Osteocyte (in vitro differentiated cells): ENCODE measurements around the gene ARHGEF7. TPM values are rescaled to one million over a fixed set of nuclear protein-coding genes. Genes with fewer than 3 reads are reported as not detected.

Experiments
- DNase-seq: peaks from one replicate; pipeline ENCODE4 v3.0.0; 2021; ENCODE audit warnings: mixed read lengths; ENCODE audit not compliant: unreplicated experiment; ENCODE audit errors: extremely low spot score
- H3K27ac Mint-ChIP-seq: one replicate; pipeline ENCODE4 v1.8.0; 2021; ENCODE audit warnings: mild to moderate bottlenecking, mixed read lengths; ENCODE audit not compliant: unreplicated experiment
- H3K27me3 Mint-ChIP-seq: one replicate; pipeline ENCODE4 v1.8.0; 2021; ENCODE audit warnings: mixed read lengths; ENCODE audit not compliant: unreplicated experiment
- H3K36me3 Mint-ChIP-seq: one replicate; pipeline ENCODE4 v1.8.0; 2021; ENCODE audit warnings: mixed read lengths; ENCODE audit not compliant: unreplicated experiment
- H3K4me1 Mint-ChIP-seq: one replicate; pipeline ENCODE4 v1.8.0; 2021; ENCODE audit warnings: mixed read lengths; ENCODE audit not compliant: unreplicated experiment
- H3K4me3 Mint-ChIP-seq: one replicate; pipeline ENCODE4 v1.8.0; 2021; ENCODE audit warnings: mild to moderate bottlenecking, moderate library complexity, mixed read lengths; ENCODE audit not compliant: unreplicated experiment
- H3K9me3 Mint-ChIP-seq: one replicate; pipeline ENCODE4 v1.8.0; 2021; ENCODE audit warnings: mixed read lengths; ENCODE audit not compliant: unreplicated experiment
- total RNA-seq: library from RNA; stranded (reverse); gene quantifications from 2 replicates; pipeline ENCODE4 v1.2.1, GENCODE V29; 2021
- TF ChIP-seq, protein P1 (sequence below): fragments of 200-600 bp; sonication (generic); IDR thresholded peaks from 2 replicates; pipeline ENCODE4 v1.5.0; 2021; ENCODE audit warnings: antibody characterized with exemption, mild to moderate bottlenecking, moderate library complexity

The ARHGEF7 gene
- total RNA-seq, 1 donor from 2014 or later: 125 TPM

DNA sequence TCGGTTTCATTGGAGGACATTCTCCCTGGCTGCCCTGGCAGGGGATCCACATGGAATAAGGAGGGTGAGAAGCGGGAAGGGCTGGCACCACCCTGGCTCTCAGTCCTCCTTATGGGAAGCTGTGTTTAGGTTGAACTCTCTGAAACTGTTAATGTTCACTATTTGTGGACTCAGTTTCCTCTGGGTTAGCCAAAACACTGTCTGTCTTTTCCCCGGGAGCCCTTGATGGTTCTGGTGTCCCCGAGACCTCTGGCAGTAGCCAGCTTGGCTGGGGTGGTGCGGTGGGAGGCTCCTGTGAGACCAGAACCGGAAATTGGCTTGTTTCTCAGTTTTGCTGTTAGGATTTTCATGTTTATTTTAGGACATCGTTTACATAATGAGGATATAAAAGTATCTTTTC, 157.0 kb downstream of the ARHGEF7 start:
- H3K36me3 Mint-ChIP-seq: peaks cover 43% of the 10 kb centered on the region

DNA sequence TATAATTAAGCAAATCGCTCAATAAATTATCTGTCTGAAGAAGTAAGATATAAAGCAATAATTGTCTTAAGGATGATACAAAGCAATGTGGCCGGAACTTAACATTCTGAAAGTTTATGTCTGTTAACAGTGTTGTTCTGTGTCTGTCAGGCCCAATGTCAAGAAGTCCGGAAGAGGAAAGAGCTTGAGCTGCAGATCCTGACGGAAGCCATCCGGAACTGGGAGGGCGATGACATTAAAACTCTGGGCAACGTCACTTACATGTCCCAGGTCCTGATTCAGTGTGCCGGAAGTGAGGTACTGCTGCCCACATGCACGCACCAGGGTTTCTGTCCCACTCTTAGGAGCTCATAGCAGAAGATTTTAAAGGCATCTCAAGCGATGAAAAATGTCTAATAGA, 160.3 kb downstream of the ARHGEF7 start:
- no peak for DNase-seq
- no peaks in the 10 kb centered on the region for H3K9me3 Mint-ChIP-seq
- H3K27ac Mint-ChIP-seq: no peak overlapping the region
- peaks cover 40% of the 10 kb centered on the region for H3K36me3 Mint-ChIP-seq
- H3K4me1 Mint-ChIP-seq: peaks cover 20% of the 10 kb centered on the region
- no peaks in the 10 kb centered on the region for H3K27me3 Mint-ChIP-seq
- TF ChIP-seq, protein P1, sequence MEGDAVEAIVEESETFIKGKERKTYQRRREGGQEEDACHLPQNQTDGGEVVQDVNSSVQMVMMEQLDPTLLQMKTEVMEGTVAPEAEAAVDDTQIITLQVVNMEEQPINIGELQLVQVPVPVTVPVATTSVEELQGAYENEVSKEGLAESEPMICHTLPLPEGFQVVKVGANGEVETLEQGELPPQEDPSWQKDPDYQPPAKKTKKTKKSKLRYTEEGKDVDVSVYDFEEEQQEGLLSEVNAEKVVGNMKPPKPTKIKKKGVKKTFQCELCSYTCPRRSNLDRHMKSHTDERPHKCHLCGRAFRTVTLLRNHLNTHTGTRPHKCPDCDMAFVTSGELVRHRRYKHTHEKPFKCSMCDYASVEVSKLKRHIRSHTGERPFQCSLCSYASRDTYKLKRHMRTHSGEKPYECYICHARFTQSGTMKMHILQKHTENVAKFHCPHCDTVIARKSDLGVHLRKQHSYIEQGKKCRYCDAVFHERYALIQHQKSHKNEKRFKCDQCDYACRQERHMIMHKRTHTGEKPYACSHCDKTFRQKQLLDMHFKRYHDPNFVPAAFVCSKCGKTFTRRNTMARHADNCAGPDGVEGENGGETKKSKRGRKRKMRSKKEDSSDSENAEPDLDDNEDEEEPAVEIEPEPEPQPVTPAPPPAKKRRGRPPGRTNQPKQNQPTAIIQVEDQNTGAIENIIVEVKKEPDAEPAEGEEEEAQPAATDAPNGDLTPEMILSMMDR: no peak
- H3K4me3 Mint-ChIP-seq: no peak overlapping the region

More for the DNA sequence above, 157.0 kb downstream of the ARHGEF7 start:
- H3K9me3 Mint-ChIP-seq: no peaks in the 10 kb centered on the region
- TF ChIP-seq, protein P1: no peak
- DNase-seq: no peak
- peaks cover 29% of the 10 kb centered on the region for H3K4me1 Mint-ChIP-seq
- no peak overlapping the region for H3K27ac Mint-ChIP-seq
- H3K4me3 Mint-ChIP-seq: no peak overlapping the region
- H3K27me3 Mint-ChIP-seq: no peaks in the 10 kb centered on the region

DNA sequence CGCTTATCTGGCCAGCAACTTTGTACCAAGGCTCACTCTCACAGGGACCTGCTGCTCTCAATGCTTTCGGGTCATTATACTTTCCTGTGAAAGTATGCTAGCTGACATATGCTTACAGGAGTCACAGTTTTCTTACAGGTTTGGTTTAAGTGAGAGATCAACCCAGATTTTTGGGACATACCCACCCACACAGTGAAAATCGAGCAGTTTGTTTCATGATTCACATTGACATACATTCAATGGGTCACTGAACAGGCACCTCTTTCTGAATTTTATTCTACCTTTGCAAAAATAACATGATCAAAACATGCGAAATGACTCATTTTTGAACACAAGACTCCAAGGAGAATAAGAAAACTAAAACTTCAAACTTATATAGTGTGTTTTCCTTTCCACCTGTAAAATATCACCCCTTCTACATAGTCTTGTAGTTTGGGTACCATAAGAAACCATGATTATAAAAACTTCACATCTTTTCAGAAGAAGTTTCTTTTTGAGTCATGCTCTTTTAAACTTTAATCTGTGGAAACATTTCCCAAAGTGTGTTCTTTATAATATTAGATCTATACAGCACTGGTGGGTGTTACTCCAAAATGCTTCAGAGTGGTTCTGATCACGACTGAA, 161.0 kb downstream of the ARHGEF7 start:
- Mint-ChIP-seq H3K36me3 (peaks cover 39% of the 10 kb centered on the region), H3K4me3 (no peak overlapping the region), H3K9me3 (no peaks in the 10 kb centered on the region), H3K27me3 (no peaks in the 10 kb centered on the region), H3K4me1 (peaks cover 19% of the 10 kb centered on the region), H3K27ac (no peak overlapping the region)
- DNase-seq: no peak
- TF ChIP-seq, protein P1: no peak

DNA sequence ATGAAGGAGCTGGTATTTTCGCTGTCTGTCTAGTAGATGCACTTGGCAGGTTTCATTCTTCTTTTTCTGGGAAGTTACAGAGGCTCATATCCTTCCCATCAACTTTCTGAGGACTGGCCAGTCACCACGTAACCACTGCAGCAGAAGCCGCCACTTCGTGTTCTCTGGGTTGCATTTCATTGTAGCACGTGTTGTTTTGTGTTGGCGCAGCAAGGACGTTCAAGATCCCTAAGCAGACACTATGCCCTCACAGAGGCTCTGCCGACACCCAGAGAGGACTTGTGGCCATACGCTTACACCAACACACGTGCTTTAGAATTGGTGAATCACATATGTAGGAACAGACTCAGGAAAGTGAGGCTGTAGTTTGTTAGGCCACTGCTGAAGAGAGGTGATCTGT, 163.1 kb downstream of the ARHGEF7 start:
- H3K27me3 Mint-ChIP-seq: no peaks in the 10 kb centered on the region

More for the DNA sequence above, 163.1 kb downstream of the ARHGEF7 start:
- no peak for DNase-seq
- Mint-ChIP-seq H3K36me3 (peaks cover 44% of the 10 kb centered on the region), H3K4me3 (no peak overlapping the region), H3K9me3 (no peaks in the 10 kb centered on the region), H3K4me1 (peaks cover 34% of the 10 kb centered on the region), H3K27ac (peak overlapping the region; percentile 96)
- TF ChIP-seq, protein P1: no peak
